ENCODE results near the gene CHMP2B. TPM values are rescaled to one million over a fixed set of nuclear protein-coding genes. Genes with fewer than 3 reads are reported as not detected.

The CHMP2B gene
- total and polyA plus RNA-seq, 2 of the 4 experiments (the other 2 are of a cell fraction), result 6.8 to 14.0 TPM

- Histone ChIP-seq H3K36me3 (ENCODE audit: control insufficient read depth, insufficient read depth, low read length) (no peaks in the 10 kb centered on the region), H3K14ac (replicated peaks; ENCODE audit: low read depth, low read length) (no peak overlapping the region), H4K8ac (ENCODE audit: low read depth in 2 of 2, low read length in 2 of 2) (no peak overlapping the region), H3K23ac (ENCODE audit: low read depth, low read length) (no peak overlapping the region), H3K27ac (ENCODE audit: insufficient read depth, low read length) (no peak overlapping the region), H3K4me2 (ENCODE audit: low read depth, low read length) (no peak overlapping the region), H3K27me3 (ENCODE audit: control insufficient read depth, insufficient read depth, low read length) (no peaks in the 10 kb centered on the region), H2BK120ac (ENCODE audit: low read depth, low read length) (no peak overlapping the region), H2AFZ (replicated peaks; ENCODE audit: low read length, poor library complexity) (no peak overlapping the region), H4K20me1 (ENCODE audit: insufficient read depth, low read length) (no peaks in the 10 kb centered on the region), H2BK20ac (ENCODE audit: low read depth, low read length) (no peak overlapping the region), H3K18ac (ENCODE audit: low read depth, low read length) (no peak overlapping the region), H2BK5ac (ENCODE audit: low read depth, low read length, poor library complexity, severe bottlenecking) (no peak overlapping the region), H4K5ac (ENCODE audit: low read depth, low read length) (no peak overlapping the region), H3K4me3 (ENCODE audit: insufficient read depth, low read depth, low read length) (no peak overlapping the region), H3K9me1 (ENCODE audit: insufficient read depth, low read length) (no peaks in the 10 kb centered on the region), H3K56ac (ENCODE audit: extremely low read depth, insufficient read depth, low read length) (no peak overlapping the region), H3K9me3 (ENCODE audit: control insufficient read depth, insufficient read depth, low read length) (no peaks in the 10 kb centered on the region), H2AK9ac (replicated peaks; ENCODE audit: low read depth, low read length, poor library complexity) (no peak overlapping the region), H3K79me1 (ENCODE audit: low read depth in 1 of 2, low read length in 2 of 2) (no peaks in the 10 kb centered on the region), H3K4ac (ENCODE audit: low read depth, low read length) (no peak overlapping the region), H2AK5ac (ENCODE audit: low read depth, low read length) (no peak overlapping the region), H3K9ac (ENCODE audit: low read depth, low read length) (no peak overlapping the region), H2BK15ac (ENCODE audit: low read depth, low read length) (no peak overlapping the region), H4K91ac (ENCODE audit: insufficient read depth, low read depth, low read length) (no peak overlapping the region), H3K4me1 (ENCODE audit: control insufficient read depth, insufficient read depth, low read length) (no peaks in the 10 kb centered on the region)
- WGBS, 2 experiments (ENCODE audit: extremely low coverage in 2 of 2, insufficient read length in 1 of 2), result no CpG with 5 or more reads among the region's 8 CpGs
- ChIA-PET CTCF (no interaction called here), POLR2A (ENCODE audit: unreplicated experiment) (no interaction called here)
- dilution Hi-C loops (cut with HindIII; ENCODE audit: low sequenced_read_pairs, unreplicated experiment), result no loop called here
- intact Hi-C loops (cut with micrococcal nuclease), result loop anchor here (10.0 kb wide), 1 partner anchor 493 kb away; no protein-coding TSS in a partner anchor
- in situ Hi-C loops (cut with MboI; ENCODE audit: low sequenced_read_pairs), result no loop called here
- no peak for TF ChIP-seq RAD21 (IDR thresholded peaks at IDR 0.05; ENCODE audit: low read length)
- no peak for TF ChIP-seq USF2 (IDR thresholded peaks at IDR 0.05; ENCODE audit: low read depth, low read length)
- no peak for TF ChIP-seq RCOR1 (IDR thresholded peaks at IDR 0.05; ENCODE audit: insufficient replicate concordance, low read length)
- no peak for TF ChIP-seq POLR2A (IDR thresholded peaks at IDR 0.05; ENCODE audit: low read depth, low read length)
- TF ChIP-seq ELK1 (IDR thresholded peaks at IDR 0.05; ENCODE audit: borderline replicate concordance, low read depth, low read length), result no peak
- no peak for TF ChIP-seq BHLHE40 (IDR thresholded peaks at IDR 0.05; ENCODE audit: low read depth, low read length)
- no peak for TF ChIP-seq CEBPB (IDR thresholded peaks at IDR 0.05; ENCODE audit: low read depth, low read length)
- TF ChIP-seq CTCF (conservative IDR thresholded peaks at IDR 0.05; ENCODE audit: low read depth, low read length), result no peak
- TF ChIP-seq RFX5 (IDR thresholded peaks at IDR 0.05; ENCODE audit: low read depth, low read length), result no peak
- TF ChIP-seq CHD1 (IDR thresholded peaks at IDR 0.05; ENCODE audit: low read depth, low read length), result no peak
- no peak for TF ChIP-seq MXI1 (IDR thresholded peaks at IDR 0.05; ENCODE audit: borderline replicate concordance, low read depth, low read length)
- no peak for TF ChIP-seq SMC3 (IDR thresholded peaks at IDR 0.05; ENCODE audit: low read depth, low read length)
- no peak for TF ChIP-seq NFE2L2 (IDR thresholded peaks at IDR 0.05; ENCODE audit: low read depth, low read length)
- no peak for TF ChIP-seq MAZ (IDR thresholded peaks at IDR 0.05; ENCODE audit: borderline replicate concordance, low read depth, low read length)
- no peak for TF ChIP-seq FOS (IDR thresholded peaks at IDR 0.05; ENCODE audit: low read depth, low read length)
- BruUV-seq (replicated peaks), result no TSS peak
- no peak for DNase-seq
- ATAC-seq (ENCODE audit: low read depth), result no peak
Observed at GRCh38 chr3:87267953-87268645, 41.0 kb downstream of the CHMP2B start.
